Measurements from ENCODE around the gene ATP1A4.
A peak's percentile ranks its signal among the peaks of the same experiment; 100 is the strongest.

Gene ATP1A4

DNA sequence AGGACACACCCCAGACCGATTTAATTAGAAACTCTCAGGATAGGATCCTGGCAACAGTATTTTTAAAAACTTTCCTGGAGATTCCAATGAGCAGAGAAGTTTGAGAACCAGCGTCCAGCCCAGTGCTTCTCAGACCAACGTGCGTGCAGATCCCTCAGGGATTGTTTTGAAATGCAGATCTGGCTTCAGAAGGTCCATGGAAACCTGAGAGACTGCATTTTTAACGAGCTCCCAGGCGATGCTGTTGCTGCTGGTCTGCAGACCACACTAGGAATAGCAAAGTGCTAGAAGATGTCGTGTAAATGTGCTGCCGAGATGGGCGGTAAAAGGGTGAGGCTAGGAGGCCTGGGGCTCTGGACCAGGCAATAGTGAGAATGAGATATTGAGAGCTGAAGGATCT, 20.6 kb downstream of the ATP1A4 start:
- DNase-seq (ENCODE audit: low spot score): peak; percentile 28

DNA sequence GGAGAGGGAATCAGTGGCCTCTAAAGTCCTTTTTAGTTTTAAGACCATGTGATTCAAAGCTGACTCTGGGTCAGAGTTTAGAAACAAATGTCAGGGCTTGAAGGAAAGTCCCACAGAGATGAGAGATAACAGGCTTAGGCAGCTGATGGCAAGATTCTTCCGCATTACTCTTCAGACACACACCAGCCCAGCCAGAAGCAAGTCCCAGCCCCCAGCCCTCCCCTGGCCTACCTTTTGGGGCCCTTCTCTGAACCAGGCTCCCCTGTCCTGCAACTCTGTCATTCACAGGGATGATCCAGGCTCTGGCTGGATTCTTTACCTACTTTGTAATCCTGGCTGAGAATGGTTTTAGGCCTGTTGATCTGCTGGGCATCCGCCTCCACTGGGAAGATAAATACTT, 25.8 kb downstream of the ATP1A4 start:
- no peak for DNase-seq (ENCODE audit: low spot score)

DNA sequence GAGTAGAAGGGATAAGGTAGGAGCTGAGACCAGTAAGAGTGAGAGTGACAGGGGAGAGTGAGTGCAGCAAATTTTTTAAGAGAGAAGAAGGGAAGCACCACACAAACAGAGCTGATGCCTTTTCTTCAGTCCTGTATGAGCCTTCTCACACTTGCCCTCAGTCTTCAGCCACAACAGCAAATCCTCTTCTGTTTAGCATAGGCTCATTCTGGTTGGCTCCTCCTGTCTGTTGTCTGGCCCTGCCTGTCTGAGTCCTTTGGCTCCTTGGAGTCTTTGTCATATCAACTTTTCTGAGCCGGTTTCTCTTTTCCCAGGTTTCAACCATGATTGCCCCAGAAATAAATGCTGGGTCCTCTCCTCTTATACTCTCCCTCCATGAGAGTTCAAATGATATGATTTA, 26.3 kb downstream of the ATP1A4 start:
- no peak for DNase-seq (ENCODE audit: low spot score)

DNA sequence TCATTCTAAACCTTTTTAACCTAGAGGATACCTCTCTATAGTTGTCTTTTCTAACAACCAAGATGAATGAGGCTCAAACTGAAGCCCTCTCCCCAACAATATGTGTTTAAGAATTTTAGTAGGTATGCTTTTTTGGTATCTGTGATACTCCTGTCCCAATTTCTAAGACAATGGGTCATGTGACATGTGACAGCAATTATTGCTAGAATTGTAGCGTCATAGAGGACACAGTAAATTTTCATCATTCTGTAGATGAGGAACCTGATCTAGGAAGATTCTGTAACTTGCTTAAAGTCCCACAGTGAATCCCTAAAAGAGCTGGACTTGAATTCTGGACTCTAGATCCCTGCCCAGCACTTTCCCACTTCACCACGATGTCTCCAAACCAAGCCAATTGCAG, 27.3 kb downstream of the ATP1A4 start:
- no peak for DNase-seq (ENCODE audit: low spot score)

DNA sequence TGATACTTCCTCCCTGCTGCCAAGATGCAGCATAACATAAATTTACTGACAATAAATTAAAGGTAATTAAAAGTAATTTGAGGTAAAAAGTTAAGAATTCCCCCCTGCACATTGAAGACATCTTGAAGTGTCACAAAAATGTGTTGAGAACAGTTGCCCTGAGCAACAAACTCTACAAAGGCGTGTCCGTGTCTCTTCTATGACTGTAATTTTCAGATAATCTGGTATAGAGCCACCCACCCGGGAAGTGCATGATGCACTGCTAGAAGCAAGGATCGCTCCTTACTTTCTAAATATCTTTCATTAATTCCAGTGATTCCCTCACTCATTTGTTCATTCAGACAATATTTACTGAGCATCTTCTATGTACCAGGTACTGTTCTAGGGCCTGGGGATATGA, 27.9 kb downstream of the ATP1A4 start:
- DNase-seq (ENCODE audit: low spot score): no peak

DNA sequence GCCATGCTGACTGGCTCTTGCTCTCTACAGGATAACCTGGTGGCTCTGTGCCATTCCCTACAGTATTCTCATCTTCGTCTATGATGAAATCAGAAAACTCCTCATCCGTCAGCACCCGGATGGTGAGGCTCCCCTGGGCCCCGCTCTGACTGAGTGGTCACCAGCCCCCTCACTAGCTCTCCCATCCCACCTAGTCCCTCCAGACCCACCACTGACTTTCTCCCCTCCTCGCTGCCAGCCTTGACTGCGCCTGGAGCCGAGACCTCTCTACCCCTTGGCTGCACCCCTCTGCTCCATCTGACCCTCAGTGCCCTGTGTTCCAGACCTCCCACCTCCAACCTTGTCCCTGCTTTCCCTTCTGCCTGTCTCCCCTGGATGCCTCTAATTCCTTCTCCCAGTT, 34.8 kb downstream of the ATP1A4 start:
- DNase-seq (ENCODE audit: low spot score): no peak

DNA sequence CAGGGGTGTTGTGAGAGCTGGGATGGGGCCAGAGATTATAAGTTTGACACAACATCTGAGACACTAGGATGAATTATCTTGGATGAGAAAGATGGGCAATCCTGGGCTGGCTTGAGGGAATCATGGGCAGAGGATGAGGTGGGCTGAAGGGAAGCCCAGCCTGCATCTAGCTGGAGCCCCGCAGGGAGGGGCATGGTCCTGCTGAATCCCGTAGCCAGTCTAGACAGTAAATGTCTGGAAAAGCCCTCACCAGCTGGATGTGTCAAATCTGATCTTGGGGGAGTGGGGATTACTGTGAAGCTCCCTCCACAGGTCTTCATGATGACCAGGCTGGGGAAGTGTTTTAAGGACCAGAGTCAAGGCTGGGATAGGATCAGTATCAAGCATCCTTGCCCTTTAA, 35.3 kb downstream of the ATP1A4 start:
- DNase-seq (ENCODE audit: low spot score): no peak

DNA sequence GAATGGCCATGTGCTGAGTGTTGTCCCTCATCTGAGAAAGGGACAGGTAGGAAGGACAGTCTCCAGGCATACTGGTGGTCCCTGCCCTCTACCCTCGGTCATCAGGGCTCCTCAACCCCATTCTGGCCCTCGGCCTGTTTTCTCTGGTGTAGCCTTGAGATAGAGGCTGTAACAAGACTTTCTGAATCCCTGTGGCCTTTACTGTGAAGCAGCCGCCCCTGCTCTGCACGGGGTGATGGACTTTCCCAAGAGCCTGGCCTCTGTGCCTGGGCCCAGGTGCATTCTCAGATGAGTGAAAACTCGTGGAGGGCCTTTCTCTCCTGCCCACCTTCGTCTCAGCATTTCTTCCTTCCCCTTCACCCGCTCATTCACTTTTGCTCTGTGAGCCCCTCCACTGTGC, 36.0 kb downstream of the ATP1A4 start:
- DNase-seq (ENCODE audit: low spot score): no peak

DNA sequence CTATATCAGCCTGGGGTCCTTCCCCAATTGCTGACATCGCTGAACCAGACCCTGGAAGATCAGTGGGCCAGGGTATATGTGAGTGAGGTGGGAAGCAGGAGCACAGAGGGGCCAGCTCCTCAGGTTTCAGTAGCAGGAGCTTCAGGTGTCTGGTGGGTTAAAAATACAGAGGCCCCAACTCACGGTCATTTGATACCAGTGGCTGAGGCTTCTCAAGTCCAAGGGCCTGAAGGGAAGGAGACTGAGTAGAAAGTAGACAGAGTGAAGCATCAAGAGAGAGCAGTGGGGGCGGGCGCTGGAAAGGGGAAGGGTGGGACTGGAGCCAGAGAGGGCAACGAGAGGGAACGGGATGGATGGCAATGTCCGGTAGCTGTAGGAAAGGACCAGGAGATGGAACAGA, 36.9 kb downstream of the ATP1A4 start:
- DNase-seq (ENCODE audit: low spot score): no peak

DNA sequence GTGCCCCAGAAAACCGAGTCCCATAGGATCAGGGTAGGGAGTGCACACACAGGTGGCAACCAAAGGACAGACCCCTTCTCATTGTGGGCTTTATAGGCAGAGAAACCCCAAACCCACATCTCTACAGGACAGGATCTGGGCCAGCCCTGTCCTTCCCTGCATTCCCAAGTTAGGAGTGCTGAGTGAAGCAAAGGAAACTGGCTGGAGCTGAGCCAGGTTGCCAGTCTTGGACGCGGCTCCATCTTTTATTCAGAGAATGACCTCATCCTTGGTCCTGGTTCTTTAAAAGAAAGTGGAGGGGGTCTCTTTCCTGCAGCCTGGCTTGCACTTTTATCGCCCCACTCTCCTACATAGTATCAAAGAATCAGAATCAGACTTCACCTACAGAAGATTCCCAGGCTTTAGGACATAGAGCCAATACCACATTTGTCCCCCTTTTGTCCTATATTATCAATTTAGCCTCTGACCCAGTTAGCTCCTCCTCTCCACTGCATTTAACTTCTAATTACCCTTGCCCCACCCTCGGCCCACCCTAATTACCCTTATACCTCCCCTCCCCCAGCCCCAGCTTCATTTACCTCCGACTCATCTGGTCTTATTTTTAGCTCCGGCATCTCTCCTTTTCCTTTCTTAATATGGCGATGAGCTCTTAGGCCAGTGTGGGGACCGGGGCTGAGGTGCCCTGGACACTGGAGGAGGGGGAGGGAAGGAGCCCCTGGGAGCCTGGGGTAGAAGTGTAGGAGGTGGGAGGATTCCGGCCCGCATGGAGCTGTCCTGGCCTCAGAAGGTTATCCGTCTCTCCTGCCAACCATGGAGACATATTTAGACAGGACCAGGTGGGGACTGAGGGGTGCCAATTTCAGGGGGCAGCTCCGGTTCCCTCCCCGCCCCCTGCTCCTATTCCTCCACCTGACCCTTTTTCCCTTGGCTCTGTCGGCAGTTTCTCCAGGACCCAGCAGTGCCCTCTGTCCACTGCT, 38.5 kb downstream of the ATP1A4 start, which contains the start of gene CASQ1:
TSS of gene CASQ1 (plus strand) at position 927 of the 977 bp plus-strand sequence. CDS start 177 bp downstream, outside the sequence.
- no peak for DNase-seq (ENCODE audit: low spot score)

DNA sequence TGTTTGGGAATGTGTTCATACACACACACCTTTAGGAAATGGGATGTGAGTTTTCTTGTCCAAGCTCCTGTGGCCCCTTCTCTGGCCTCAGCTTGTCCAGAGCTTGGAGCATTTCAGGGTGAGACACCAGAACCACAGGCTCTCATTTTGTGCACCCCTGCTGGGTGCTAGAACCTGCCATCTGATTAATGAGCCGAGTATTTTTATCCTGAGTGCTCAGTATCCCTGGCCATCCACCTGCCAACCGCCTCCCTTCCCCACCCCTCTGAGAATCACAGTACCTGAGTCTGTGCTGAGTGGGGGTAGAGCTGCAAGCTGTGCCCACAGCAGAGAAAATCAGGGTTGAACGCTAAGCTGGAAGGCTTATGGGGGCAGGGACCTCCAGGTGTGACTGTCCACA, 40.4 kb downstream of the ATP1A4 start:
- no peak for DNase-seq (ENCODE audit: low spot score)

DNA sequence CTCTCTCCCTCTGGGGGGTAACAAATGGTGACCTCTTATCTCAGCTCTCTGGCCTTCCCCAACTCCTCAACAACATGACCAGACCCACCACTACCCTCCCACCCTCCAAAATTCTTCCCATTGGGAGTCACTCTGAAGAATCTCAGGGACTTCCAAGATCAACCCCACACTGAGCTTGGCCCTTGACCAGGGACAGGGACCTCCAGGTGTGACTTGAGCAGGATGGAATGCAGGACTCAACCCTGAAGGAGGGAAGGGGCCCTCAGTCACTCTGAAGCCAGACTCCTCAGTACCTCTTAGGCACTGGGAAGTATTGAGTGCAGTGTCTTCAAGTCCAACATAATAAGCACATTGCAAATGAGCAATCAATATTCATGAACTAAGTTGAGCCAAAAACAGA, 40.8 kb downstream of the ATP1A4 start:
- no peak for DNase-seq (ENCODE audit: low spot score)

DNA sequence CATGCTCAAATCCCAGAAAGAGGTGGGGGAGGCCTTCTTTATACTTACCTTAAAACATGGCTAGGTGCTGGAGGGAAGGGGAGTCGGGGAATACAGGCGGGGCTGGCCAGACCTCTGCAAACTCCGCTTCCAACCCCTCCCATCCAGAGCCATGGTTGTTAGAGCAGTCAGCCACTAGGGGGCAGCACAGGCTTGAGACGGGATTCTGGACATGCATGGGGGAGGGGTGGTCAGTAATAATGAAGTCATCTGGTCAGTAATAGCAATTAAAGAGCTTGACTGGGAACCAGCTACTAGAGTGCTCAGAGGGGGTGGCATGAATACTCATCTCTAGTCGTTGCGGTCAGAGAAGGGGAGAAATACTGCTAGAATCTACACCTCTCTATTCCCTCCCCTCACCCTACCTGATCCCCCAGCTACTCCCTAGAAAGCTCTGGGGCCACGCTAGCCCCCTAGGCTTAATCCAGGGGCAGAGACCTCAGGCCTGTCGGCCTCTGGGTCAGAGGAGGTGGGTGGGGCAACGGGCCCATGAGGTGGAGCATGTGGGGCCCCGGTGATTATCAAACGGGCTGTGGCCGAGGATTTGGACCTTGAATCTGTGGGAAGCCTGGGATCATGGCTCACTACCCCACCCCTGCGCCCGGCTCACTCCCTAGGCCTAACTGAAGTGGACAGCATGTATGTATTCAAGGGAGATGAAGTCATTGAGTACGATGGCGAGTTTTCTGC, 41.9 kb downstream of the ATP1A4 start:
- DNase-seq (ENCODE audit: low spot score): peak; percentile 83

DNA sequence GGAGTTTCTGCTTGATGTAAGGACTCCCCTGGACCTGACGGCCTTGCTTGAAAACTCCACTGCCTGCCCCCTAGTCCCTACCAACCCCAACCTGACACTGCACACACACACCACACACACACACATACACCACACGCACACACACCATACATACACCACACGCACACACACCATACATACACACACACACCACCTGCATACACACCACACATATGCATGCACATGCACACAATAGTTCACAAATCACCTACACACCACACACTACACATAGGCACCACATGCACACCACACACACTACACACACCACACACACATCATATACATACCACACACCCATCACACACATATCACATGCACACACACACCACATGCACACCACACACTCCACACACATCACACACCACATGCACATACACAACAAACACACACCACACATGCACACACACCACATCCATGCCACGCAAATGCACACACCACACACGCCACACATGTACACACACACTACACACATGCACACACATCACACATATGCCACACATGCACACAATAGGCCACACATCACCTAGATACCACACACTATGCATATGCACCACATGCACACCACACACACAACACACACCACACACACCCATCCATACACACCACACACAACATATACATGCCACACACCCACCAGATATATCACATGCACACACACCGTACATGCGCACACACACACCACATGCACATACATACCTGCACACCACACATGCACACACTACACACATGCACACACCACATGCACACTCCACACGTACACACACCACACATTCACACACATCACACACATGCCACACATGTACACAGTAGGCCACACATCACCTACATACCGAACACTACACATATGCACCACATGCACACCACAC, 42.7 kb downstream of the ATP1A4 start:
- DNase-seq (ENCODE audit: low spot score): no peak

DNA sequence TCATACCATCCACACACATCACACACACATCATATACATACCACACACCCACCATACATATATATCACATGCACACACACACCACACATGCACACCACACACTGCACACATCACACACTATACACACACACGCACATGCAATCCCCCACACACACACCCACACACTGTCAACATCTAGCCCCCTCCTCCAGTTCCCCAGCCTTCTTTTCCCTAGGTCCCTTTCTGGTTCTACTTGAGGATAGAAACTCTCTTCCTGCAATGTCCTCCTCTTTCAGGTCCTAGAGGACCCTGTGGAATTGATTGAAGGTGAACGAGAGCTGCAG, 43.3 kb downstream of the ATP1A4 start:
- DNase-seq (ENCODE audit: low spot score): no peak

DNA sequence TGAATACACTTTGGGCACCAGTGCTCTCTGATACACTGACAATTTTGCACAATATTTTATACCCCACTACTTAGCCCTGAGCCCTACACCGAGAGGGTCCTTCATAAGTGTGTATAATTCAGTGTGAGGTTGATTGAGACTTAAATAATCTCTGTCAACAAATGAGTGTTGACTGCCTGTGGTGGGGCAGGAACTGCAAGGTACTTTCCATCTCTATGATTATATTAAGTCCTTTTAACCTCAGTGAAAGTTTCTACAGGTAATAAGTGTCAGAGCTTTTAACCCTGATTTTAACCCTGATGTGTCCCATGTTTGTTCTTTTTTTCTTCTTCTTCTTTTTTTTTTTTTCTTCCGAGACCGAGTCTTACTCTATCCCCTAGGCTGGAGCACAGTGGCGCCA, 44.7 kb downstream of the ATP1A4 start:
- DNase-seq (ENCODE audit: low spot score): no peak

DNA sequence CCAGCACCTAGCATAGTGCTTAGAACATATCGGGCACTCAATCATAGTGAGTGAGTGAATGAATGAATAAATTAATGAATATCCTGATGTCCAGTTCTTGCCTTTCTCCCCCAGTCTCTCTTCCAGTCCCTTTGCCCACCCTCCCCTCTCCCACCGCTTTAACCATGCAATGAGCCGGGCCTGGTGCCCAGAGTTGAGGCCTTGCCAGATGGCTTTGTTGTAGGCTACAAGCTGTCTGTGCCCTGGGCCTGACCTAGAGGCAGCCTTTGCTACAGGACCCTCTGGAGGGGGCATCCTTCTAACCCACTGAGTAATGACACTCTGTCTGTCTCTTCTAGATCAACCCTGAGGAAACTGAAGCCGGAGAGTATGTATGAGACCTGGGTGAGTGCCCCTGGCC, 45.8 kb downstream of the ATP1A4 start:
- no peak for DNase-seq (ENCODE audit: low spot score)

DNA sequence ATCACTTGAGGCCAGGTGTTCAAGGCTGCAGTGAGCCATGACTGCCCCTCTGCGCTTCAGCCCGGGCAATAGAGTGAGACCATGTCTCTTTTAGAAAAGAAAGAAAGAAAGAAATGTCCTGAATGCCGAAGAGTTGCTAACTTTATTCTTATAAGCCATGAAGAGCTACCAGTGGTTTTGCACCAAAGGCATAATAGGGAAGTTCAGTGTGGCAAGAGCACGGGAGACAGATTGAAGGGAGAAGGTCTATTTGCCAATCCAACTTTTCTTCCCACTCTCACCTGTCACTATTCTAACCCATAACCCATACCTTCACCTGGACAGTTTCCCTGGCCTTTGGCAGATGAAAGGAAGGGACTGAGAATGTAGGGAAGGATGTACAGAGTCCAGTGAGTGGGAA, 49.4 kb downstream of the ATP1A4 start:
- DNase-seq (ENCODE audit: low spot score): no peak

DNA sequence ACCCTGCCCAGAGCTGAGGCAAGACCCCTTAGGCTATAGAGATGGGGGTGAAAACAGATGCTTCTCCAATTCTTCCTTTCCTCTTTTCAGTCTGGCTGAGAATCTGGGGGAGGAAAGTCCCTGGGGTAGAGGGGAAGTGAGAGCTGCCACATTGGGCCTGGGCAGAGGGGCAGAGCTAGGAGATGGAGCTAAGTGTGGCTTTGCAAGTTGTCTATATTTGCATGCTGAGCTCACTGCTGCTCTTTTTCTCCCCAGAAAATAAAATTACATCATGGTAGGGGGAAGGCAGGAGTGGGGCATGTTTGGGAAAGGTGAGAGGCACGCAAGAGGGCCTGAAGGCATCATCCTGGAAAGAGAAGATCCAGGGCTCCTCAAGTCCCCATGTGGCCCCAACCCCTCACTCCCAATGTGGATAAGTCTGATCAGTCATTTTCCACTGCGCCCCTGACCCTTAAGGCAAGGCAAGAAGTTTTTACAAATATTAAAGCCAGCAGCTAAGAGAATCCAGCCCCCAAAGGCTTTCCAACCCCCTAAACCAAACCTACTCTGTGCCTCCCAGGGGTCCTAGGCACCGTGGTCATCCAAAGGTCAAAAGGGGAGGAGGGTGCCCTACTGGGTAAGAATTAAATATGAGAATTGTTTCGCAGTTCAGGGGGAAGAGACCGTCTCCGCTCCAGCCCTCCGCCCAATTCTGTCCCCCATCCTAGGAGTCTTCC, 53.3 kb downstream of the ATP1A4 start:
- no peak for DNase-seq (ENCODE audit: low spot score)

DNA sequence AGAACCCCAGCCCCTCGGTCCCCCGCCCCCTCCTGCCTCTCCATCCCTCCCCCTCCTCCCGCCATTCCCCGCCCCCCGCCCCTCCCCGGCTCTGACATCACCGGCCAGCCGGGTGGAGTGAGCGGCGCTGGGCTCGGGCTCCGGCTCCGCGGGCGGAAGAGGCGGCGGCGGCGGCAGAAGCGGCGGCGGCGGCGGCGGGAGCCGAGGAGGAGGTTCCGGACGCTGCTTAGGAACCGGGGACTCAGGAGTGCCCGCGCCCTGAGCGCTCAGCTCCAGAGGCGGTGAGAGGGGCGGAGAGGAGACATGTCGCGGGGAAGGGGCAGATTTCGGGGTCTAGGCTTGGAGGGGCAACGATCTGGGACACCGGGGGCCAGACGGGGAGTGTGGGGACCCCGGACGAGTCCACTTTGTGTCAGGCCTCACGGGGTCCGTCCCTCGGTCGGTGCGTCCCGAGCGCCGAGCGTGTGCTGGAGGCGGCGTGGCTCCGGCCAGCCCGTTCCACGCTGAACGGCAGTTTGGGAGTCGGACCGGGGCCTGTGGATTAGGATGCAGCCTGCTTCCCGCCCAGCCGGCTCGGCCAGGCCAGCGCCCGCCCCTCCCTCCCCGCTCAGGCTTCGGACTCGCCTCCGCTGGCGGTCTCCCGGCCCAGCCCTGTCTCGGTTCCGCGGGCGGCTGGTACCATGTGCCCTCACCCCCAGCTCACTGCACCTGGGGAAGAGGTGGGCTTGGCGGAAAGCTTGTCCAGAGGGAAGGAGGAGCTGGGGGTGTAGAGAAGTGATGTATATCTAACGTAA, 54.0 kb downstream of the ATP1A4 start, which contains the start of gene PEA15:
TSS of gene PEA15 (plus strand) at position 143 of the 794 bp plus-strand sequence. CDS start 6,161 bp downstream, outside the sequence.
- DNase-seq (ENCODE audit: low spot score): peak; percentile 98

DNA sequence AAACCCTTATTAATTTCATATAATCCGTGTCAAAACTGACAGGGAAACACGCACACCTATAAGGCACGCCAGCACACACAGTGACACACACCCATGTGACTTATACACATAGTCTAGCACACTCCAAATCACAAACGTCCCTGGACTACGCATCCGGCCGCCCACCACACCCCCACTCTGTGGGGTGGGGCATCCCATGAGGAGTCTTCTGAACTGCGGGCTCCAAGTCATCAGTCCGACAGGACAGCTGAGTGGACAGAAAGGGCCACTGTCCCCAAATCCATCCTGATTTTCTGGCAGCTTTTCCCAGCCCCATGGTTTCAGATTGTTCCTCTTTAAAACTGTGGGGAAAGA, 54.6 kb downstream of the ATP1A4 start:
- no peak for DNase-seq (ENCODE audit: low spot score)
